SK-N-SH (cell line): ENCODE measurements around the gene PAPSS2. TPM values are rescaled to one million over a fixed set of nuclear protein-coding genes. Genes with fewer than 3 reads are reported as not detected.
A peak's percentile ranks its signal among the peaks of the same experiment; 100 is the strongest.

ENCODE experiments used
- CTCF ChIA-PET: fragments of 300-600, 350-600 bp; formaldehyde crosslinking; extraction: SDS; loops from one replicate; lab custom pipeline; 2021; lab: Yijun Ruan, JAX
- POLR2A ChIA-PET: fragments of 350-600 bp; sonication (Branson Sonifier 250); formaldehyde crosslinking; extraction: SDS; loops from one replicate; lab custom pipeline; 2020; ENCODE audit warnings: antibody characterized with exemption, inconsistent platforms; lab: Yijun Ruan, JAX
- DNase-seq: peaks from one replicate; pipeline ENCODE4 v3.0.0; 2012
- H2AFZ ChIP-seq: fragments of 200-600 bp; sonication (generic); 2 replicates; pipeline ENCODE4 v1.8.1; 2016; ENCODE audit warnings: antibody characterized with exemption, mild to moderate bottlenecking, low read depth
- H3F3A ChIP-seq: fragments of 200-600 bp; sonication (generic); replicated peaks from 2 replicates; pipeline ENCODE3; 2016; ENCODE audit warnings: antibody characterized with exemption, mild to moderate bottlenecking; ENCODE audit not compliant: insufficient read depth
- H3K27ac ChIP-seq, 2 experiments: fragments of 200-500 bp in 1 of 2; fragments of 200-600 bp in 1 of 2; sonication (Bioruptor generic) in 1 of 2; sonication (generic), shearing (Covaris generic) in 1 of 2; 2 replicates each; pipeline versions ENCODE4 v1.5.1 to v1.6.1; 2014 to 2016; ENCODE audit warnings: low read depth in 2 of 2, inconsistent platforms in 1 of 2, low read length in 1 of 2, mild to moderate bottlenecking in 1 of 2, mixed read lengths in 1 of 2
- H3K27me3 ChIP-seq: fragments of 200-600 bp; sonication (generic), shearing (Covaris generic); 2 replicates; pipeline ENCODE4 v1.6.1; 2016; ENCODE audit warnings: mixed run types; ENCODE audit not compliant: insufficient read depth
- H3K36me3 ChIP-seq, 2 experiments: fragments of 200-500 bp in 1 of 2; fragments of 200-600 bp in 1 of 2; sonication (Bioruptor generic) in 1 of 2; sonication (generic) in 1 of 2; replicated peaks in 1 of 2; 2 replicates each; pipeline versions ENCODE3 to v1.5.1; 2014 to 2016; ENCODE audit warnings: low read length in 1 of 2, mild to moderate bottlenecking in 1 of 2; ENCODE audit not compliant: insufficient read depth in 2 of 2, control insufficient read depth in 1 of 2
- H3K4me1 ChIP-seq, 2 experiments: fragments of 200-500 bp in 1 of 2; fragments of 200-600 bp in 1 of 2; sonication (Bioruptor generic) in 1 of 2; sonication (generic), shearing (Covaris generic) in 1 of 2; 2 replicates each; pipeline versions ENCODE4 v1.5.1 to v1.6.1; 2014 to 2016; ENCODE audit warnings: low read depth in 1 of 2, low read length in 1 of 2, mixed run types in 1 of 2; ENCODE audit not compliant: insufficient read depth in 2 of 2, control insufficient read depth in 1 of 2
- H3K4me2 ChIP-seq: fragments of 200-600 bp; sonication (generic), shearing (Covaris generic); 2 replicates; pipeline ENCODE4 v1.6.1; 2017; ENCODE audit warnings: mixed run types
- H3K4me3 ChIP-seq, 2 experiments: fragments of 200-500 bp in 1 of 2; fragments of 200-600 bp in 1 of 2; sonication (Bioruptor generic) in 1 of 2; sonication (generic), shearing (Covaris generic) in 1 of 2; 2 replicates each; pipeline versions ENCODE4 v1.5.1 to v1.8.1; 2014 to 2016; ENCODE audit warnings: low read depth in 2 of 2, inconsistent platforms in 1 of 2, low read length in 1 of 2, mild to moderate bottlenecking in 1 of 2, mixed read lengths in 1 of 2, moderate library complexity in 1 of 2
- H3K79me2 ChIP-seq: fragments of 200-600 bp; sonication (generic); 2 replicates; pipeline ENCODE4 v1.8.1; 2017; ENCODE audit warnings: mild to moderate bottlenecking; ENCODE audit not compliant: insufficient read depth
- H3K9ac ChIP-seq: fragments of 200-600 bp; sonication (generic); 2 replicates; pipeline ENCODE4 v1.6.1; 2017; ENCODE audit warnings: mixed run types
- H3K9me2 ChIP-seq: fragments of 200-600 bp; sonication (generic); 2 replicates; pipeline ENCODE4 v1.6.1; 2017; ENCODE audit warnings: mixed run types
- H3K9me3 ChIP-seq: fragments of 200-600 bp; sonication (generic); 2 replicates; pipeline ENCODE4 v1.6.1; 2017; ENCODE audit warnings: mixed run types, mild to moderate bottlenecking, moderate library complexity
- H4K20me1 ChIP-seq: fragments of 200-600 bp; sonication (generic); 2 replicates; pipeline ENCODE4 v1.6.1; 2017; ENCODE audit warnings: mild to moderate bottlenecking, mixed run types; ENCODE audit not compliant: insufficient read depth
- EZH2phosphoT487 ChIP-seq: fragments of 200-600 bp; sonication (generic); IDR thresholded peaks from 2 replicates; pipeline ENCODE4 v1.6.1; 2017; ENCODE audit warnings: low read depth, mixed run types, mild to moderate bottlenecking, antibody characterized with exemption, moderate library complexity, borderline replicate concordance
- FOXJ3 ChIP-seq: sonication (generic); formaldehyde crosslinking; IDR thresholded peaks from 2 replicates; pipeline ENCODE4 v1.5.1; 2020; ENCODE audit warnings: mild to moderate bottlenecking, missing genetic modification reagents
- FOXM1 ChIP-seq: IDR thresholded peaks from 2 replicates; pipeline ENCODE4 v1.4.0; 2012; ENCODE audit warnings: low read depth, mild to moderate bottlenecking
- GABPA ChIP-seq: IDR thresholded peaks from 2 replicates; pipeline ENCODE4 v1.4.0; 2012; ENCODE audit warnings: low read depth, mild to moderate bottlenecking
- GATA2 ChIP-seq: sonication (generic); formaldehyde crosslinking; IDR thresholded peaks from 2 replicates; pipeline ENCODE4 v1.5.0; 2020; ENCODE audit warnings: mild to moderate bottlenecking, missing genetic modification reagents
- JUND ChIP-seq: IDR thresholded peaks from 2 replicates; pipeline ENCODE4 v1.4.0; 2012
- MAX ChIP-seq: IDR thresholded peaks from 2 replicates; pipeline ENCODE4 v1.4.0; 2012; ENCODE audit warnings: low read depth
- MEF2A ChIP-seq: IDR thresholded peaks from 2 replicates; pipeline ENCODE4 v1.4.0; 2012; ENCODE audit warnings: low read depth, borderline replicate concordance
- NFIC ChIP-seq: IDR thresholded peaks from 2 replicates; pipeline ENCODE4 v1.4.0; 2012; ENCODE audit warnings: borderline replicate concordance
- PBX3 ChIP-seq: IDR thresholded peaks from 2 replicates; pipeline ENCODE4; 2012
- RAD21 ChIP-seq: IDR thresholded peaks from 2 replicates; pipeline ENCODE4 v1.6.1; 2012; ENCODE audit warnings: mild to moderate bottlenecking, low read length
- SIN3A ChIP-seq: IDR thresholded peaks from 2 replicates; pipeline ENCODE4 v1.6.1; 2012; ENCODE audit warnings: low read depth, mild to moderate bottlenecking, low read length, moderate library complexity, borderline replicate concordance
- TAF1 ChIP-seq: IDR thresholded peaks from 2 replicates; pipeline ENCODE4 v1.6.1; 2012; ENCODE audit warnings: low read depth, mild to moderate bottlenecking, low read length, moderate library complexity, borderline replicate concordance
- TCF12 ChIP-seq: IDR thresholded peaks from 2 replicates; pipeline ENCODE4 v1.4.0; 2012
- TEAD4 ChIP-seq: IDR thresholded peaks from 2 replicates; pipeline ENCODE4 v1.4.0; 2012; ENCODE audit warnings: mild to moderate bottlenecking, borderline replicate concordance; ENCODE audit not compliant: insufficient read depth
- USF2 ChIP-seq: fragments of 150-350 bp; IDR thresholded peaks from 2 replicates; pipeline ENCODE4 v1.6.1; 2017; ENCODE audit warnings: antibody characterized with exemption, low read length, low read depth, borderline replicate concordance
- YY1 ChIP-seq: IDR thresholded peaks from 2 replicates; pipeline ENCODE4 v1.4.0; 2012; ENCODE audit warnings: low read depth, mild to moderate bottlenecking
- ZBTB33 ChIP-seq: IDR thresholded peaks from 2 replicates; pipeline ENCODE4 v1.4.0; 2012; ENCODE audit warnings: low read depth, borderline replicate concordance
- WGBS: methylation state at CpG from one replicate; pipeline ENCODE4 v1.1.6; 2017; ENCODE audit warnings: low lambda C conversion rate; 5-methylcytosine and 5-hydroxymethylcytosine counted together
- polyA plus RNA-seq, 3 experiments: library from polyadenylated mRNA; depleted of rRNA; stranded (reverse); fragments of >200 nt; gene quantifications; 2 replicates each; pipeline ENCODE4 v1.2.3, GENCODE V29; 2012
- TF ChIP-seq, protein P1 (sequence below): IDR thresholded peaks from 2 replicates; pipeline ENCODE4 v1.4.0; 2012; ENCODE audit warnings: low read depth, borderline replicate concordance
- TF ChIP-seq, protein P2 (sequence below): fragments of 200-600 bp; sonication (generic); IDR thresholded peaks from 2 replicates; pipeline ENCODE4 v1.6.1; 2017; ENCODE audit warnings: antibody characterized with exemption, mild to moderate bottlenecking, moderate library complexity

PAPSS2 gene
- polyA plus RNA-seq, 1 of the 3 experiments (the other 2 are of a cell fraction), result 50.0 TPM

GRCh38 chr10:87765666-87766376 lies 106.1 kb downstream of the PAPSS2 start:
- no peaks in the 10 kb centered on the region for H4K20me1 ChIP-seq
- no peak overlapping the region for H3K4me3 ChIP-seq
- H2AFZ ChIP-seq, result no peak overlapping the region
- no peaks in the 10 kb centered on the region for H3K9me2 ChIP-seq
- peaks cover 50 to 63% of the 10 kb centered on the region in 2 experiments for H3K36me3 ChIP-seq
- H3K9ac ChIP-seq, result no peak overlapping the region
- TF ChIP-seq, protein P1, sequence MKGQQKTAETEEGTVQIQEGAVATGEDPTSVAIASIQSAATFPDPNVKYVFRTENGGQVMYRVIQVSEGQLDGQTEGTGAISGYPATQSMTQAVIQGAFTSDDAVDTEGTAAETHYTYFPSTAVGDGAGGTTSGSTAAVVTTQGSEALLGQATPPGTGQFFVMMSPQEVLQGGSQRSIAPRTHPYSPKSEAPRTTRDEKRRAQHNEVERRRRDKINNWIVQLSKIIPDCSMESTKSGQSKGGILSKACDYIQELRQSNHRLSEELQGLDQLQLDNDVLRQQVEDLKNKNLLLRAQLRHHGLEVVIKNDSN, result no peak
- no peak for TF ChIP-seq MEF2A
- TF ChIP-seq JUND, result no peak
- TF ChIP-seq FOXM1, result no peak
- TF ChIP-seq TCF12, result no peak
- no peak for TF ChIP-seq YY1
- no peak for TF ChIP-seq FOXJ3
- no peak for TF ChIP-seq RAD21
- H3F3A ChIP-seq, result peaks cover 15% of the 10 kb centered on the region
- ChIA-PET CTCF (no interaction called here), POLR2A (no interaction called here)
- H3K79me2 ChIP-seq, result peaks cover 15% of the 10 kb centered on the region; the same call in 1 of the 2 replicates
- 86% methylated on average over 5 of the region's 5 CpGs for WGBS
- no peaks in the 10 kb centered on the region for H3K9me3 ChIP-seq
- H3K4me1 ChIP-seq, result peaks cover 0 to 16% of the 10 kb centered on the region in 2 experiments; a peak in 1 of 4 replicates
- no peak overlapping the region for H3K27ac ChIP-seq
- no peak for DNase-seq
- no peak overlapping the region for H3K4me2 ChIP-seq
- no peaks in the 10 kb centered on the region for H3K27me3 ChIP-seq

- no peak overlapping the region for H2AFZ ChIP-seq
- ChIA-PET CTCF (interaction anchor here (0.6 kb wide), 1 partner anchor 233 kb away, joined by 3 read pairs; no protein-coding TSS in a partner anchor), POLR2A (no interaction called here)
- no peaks in the 10 kb centered on the region for H3K9me2 ChIP-seq
- no peak for DNase-seq
- H3K9ac ChIP-seq, result no peak overlapping the region; the same call in 1 of the 2 replicates
- no peaks in the 10 kb centered on the region for H4K20me1 ChIP-seq
- no peak overlapping the region for H3K4me2 ChIP-seq
- peaks cover 0 to 16% of the 10 kb centered on the region in 2 experiments; a peak in 1 of 4 replicates for H3K4me1 ChIP-seq
- H3F3A ChIP-seq, result peaks cover 15% of the 10 kb centered on the region
- H3K4me3 ChIP-seq, result no peak overlapping the region
- no peaks in the 10 kb centered on the region for H3K27me3 ChIP-seq
- H3K36me3 ChIP-seq, result peaks cover 54 to 69% of the 10 kb centered on the region in 2 experiments
- no peaks in the 10 kb centered on the region for H3K9me3 ChIP-seq
- WGBS, result 85% methylated on average over 5 of the region's 5 CpGs
- H3K79me2 ChIP-seq, result peaks cover 18% of the 10 kb centered on the region; the same call in 1 of the 2 replicates
- H3K27ac ChIP-seq, result peak overlapping the region in 1 of 2 experiments; percentile 32; a peak in 1 of 4 replicates
- TF ChIP-seq NFIC (no peak), MAX (no peak), TEAD4 (no peak), TCF12 (no peak), ZBTB33 (no peak), SIN3A (no peak), TAF1 (no peak), GATA2 (CRISPR knock-in tag) (no peak), PBX3 (no peak), USF2 (no peak), EZH2phosphoT487 (no peak), GABPA (no peak)
- TF ChIP-seq, protein P2, sequence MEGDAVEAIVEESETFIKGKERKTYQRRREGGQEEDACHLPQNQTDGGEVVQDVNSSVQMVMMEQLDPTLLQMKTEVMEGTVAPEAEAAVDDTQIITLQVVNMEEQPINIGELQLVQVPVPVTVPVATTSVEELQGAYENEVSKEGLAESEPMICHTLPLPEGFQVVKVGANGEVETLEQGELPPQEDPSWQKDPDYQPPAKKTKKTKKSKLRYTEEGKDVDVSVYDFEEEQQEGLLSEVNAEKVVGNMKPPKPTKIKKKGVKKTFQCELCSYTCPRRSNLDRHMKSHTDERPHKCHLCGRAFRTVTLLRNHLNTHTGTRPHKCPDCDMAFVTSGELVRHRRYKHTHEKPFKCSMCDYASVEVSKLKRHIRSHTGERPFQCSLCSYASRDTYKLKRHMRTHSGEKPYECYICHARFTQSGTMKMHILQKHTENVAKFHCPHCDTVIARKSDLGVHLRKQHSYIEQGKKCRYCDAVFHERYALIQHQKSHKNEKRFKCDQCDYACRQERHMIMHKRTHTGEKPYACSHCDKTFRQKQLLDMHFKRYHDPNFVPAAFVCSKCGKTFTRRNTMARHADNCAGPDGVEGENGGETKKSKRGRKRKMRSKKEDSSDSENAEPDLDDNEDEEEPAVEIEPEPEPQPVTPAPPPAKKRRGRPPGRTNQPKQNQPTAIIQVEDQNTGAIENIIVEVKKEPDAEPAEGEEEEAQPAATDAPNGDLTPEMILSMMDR, result no peak
Observed at GRCh38 chr10:87767253-87767652, 107.6 kb downstream of the PAPSS2 start.
